ENCODE results near the gene NR1I2. TPM values are rescaled to one million over a fixed set of nuclear protein-coding genes. Genes with fewer than 3 reads are reported as not detected.

Gene NR1I2
- total RNA-seq, 1 experiment from 2014 or later, result 0.08 TPM

- no peak for DNase-seq (ENCODE audit: low spot score)
Measured at GRCh38 chr3:119779731-119780383, 2.0 kb upstream of the NR1I2 start.

GRCh38 chr3:119782460-119782859, 559 bp downstream of the NR1I2 start:
- no peak for DNase-seq (ENCODE audit: low spot score)

DNA sequence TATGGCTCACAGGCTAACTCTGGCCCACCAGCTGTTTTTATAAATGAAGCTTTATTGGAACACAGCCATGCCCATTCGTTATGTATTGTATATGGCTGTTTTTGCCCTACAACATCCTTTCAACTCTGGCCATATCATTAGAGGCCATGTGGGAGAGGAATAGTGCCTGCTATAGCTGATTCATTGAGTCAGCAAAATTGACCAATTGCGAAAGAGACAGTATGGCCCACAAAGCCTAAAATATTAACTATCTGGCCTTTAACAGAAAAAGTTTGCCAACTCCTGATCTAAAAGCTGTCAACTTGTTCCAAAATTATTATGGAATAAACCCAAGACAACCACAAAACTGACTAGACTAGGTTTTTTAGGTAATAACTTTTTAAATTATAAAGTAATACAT, 1.4 kb downstream of the NR1I2 start:
- no peak for DNase-seq (ENCODE audit: low spot score)

GRCh38 chr3:119783883-119784282, 2.0 kb downstream of the NR1I2 start:
- no peak for DNase-seq (ENCODE audit: low spot score)

GRCh38 chr3:119786409-119786808, 4.5 kb downstream of the NR1I2 start:
- no peak for DNase-seq (ENCODE audit: low spot score)

- DNase-seq (ENCODE audit: low spot score), result no peak
Measured at GRCh38 chr3:119790369-119790768, 8.5 kb downstream of the NR1I2 start.

DNA sequence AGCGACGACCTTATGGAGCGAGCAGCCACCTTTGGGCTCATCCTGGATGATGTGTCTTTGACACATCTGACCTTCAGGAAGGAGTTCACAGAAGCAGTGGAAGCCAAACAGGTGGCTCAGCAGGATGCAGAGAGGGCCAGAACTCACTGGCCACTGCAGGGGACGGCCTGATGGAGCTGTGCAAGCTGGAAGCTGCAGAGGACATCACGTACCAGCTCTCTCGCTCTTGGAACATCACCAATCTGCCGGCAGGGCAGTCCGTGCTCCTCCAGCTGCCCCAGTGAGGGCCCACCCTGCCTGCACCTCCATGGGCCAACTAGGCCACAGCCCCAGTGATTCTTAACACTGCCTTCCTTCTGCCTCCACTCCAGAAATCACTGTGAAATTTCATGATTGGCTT, 10.4 kb downstream of the NR1I2 start:
- DNase-seq (ENCODE audit: low spot score), result no peak

DNA sequence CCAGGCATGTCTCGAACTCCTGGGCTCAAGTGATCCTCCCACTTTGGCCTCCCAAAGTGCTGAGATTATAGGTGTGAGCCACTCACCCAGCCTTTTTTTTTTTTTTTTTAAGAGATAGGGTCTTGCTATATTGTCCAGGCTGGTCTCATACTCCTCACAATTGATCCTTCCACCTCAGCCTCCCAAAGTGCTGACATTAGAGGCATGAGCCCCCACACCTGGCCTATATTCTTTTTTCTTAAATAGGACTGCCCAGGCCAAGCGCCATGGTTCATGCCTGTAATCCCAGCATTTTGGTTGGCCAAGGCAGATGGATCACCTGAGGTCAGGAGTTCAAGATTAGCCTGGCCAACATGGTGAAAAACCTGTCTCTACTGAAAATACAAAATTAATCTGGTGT, 12.5 kb downstream of the NR1I2 start:
- DNase-seq (ENCODE audit: low spot score), result no peak

- DNase-seq (ENCODE audit: low spot score), result peak; percentile 67
Measured at GRCh38 chr3:119794971-119795612, 13.2 kb downstream of the NR1I2 start.

DNA sequence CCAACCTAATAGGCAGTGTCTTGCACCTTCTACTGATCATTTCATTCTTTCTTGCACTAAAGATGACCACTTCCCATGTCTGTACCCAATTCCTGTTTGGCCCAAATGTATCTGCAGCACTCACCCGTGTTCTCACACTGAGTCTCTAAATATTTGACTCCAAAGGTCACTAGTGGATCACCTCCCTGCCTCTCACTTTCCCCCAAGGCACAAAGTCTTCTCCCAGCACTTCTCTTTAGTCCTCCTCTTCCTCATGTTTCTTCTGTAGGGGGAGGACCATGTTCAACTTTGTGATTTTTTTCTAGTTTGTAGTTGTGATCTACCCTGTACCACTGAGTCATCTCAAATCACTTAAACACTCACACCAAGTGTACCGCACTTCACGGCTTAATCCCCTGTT, 13.9 kb downstream of the NR1I2 start:
- no peak for DNase-seq (ENCODE audit: low spot score)

DNA sequence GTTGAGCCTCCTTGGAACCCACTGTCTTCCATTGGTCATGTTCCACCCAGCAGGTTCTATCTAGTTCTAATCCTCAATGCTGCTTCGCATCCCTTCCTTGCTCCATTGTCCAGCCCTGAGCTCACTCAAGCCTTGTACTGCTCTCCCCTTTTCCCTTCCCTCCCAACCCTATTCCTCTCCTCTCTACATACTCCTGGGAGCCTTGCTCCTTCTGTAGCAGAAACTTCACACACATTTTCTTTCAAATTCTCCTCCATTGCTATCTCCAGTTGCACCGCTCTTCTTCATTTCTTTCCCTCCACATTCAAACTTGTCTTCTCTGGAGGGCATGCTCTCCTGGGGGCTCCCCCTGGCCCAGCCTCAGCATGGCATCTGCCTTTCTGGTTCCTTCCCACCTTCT, 14.5 kb downstream of the NR1I2 start:
- DNase-seq (ENCODE audit: low spot score), result no peak

DNA sequence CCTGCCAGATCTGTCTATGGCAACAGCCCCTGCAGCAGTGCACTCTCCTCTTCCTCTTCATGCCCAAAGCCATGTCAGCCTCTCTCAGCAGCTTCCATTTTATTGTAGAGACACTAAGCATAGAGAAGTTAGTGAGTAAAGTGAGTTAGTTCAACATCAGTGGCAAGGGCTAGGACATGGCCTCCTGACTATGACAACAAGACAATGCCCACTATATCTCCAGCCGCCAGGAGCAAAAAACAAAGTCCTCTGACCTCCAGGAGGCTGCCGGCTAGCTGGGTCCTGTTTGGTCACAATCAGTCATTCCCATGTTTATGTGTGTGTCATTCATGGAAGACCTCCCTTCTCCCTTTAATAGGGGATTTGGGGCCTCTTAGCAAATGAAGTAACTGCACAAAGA, 14.9 kb downstream of the NR1I2 start:
- no peak for DNase-seq (ENCODE audit: low spot score)

- DNase-seq (ENCODE audit: low spot score), result no peak
Measured at GRCh38 chr3:119800844-119801243, 18.9 kb downstream of the NR1I2 start.

DNA sequence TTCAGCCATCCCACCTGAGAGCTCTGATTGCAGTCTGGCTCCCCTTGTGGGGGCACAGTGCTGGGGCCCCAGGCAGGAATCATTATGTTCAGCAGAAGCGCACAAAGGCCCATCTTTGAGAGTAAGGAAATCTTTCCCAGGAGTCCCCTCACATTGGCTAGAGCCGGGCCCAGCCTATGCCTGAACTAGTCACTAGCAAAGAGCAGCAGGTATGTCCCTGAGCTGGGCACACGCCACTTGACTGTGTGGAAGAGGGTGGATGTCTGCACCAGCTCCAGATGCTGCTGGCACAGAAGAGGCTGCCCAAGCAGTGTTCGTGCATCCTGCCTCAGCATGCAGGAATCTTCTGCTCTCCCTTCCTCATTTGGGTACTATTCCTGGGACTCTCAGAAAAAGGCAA, 26.3 kb downstream of the NR1I2 start:
- DNase-seq (ENCODE audit: low spot score), result no peak

DNA sequence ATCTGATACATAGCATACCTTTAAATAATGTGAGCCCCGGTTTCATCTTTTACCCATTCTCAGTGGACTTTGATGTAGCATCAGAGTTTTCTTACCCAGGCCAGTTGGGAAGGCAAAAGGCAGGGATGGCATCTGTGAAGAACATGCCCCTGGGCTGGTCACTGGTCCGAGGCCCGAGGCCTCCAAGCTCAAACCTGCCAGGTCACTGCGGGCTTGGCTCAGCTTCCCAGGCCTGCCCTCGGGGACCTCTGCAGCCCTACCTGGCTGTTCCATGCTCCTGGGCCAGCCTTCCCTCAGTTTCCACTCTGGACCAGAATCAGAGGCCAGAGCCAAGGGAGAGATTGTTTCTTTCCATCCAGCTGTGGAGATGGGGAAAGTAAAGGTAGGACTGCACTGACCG, 26.9 kb downstream of the NR1I2 start:
- DNase-seq (ENCODE audit: low spot score), result no peak

DNA sequence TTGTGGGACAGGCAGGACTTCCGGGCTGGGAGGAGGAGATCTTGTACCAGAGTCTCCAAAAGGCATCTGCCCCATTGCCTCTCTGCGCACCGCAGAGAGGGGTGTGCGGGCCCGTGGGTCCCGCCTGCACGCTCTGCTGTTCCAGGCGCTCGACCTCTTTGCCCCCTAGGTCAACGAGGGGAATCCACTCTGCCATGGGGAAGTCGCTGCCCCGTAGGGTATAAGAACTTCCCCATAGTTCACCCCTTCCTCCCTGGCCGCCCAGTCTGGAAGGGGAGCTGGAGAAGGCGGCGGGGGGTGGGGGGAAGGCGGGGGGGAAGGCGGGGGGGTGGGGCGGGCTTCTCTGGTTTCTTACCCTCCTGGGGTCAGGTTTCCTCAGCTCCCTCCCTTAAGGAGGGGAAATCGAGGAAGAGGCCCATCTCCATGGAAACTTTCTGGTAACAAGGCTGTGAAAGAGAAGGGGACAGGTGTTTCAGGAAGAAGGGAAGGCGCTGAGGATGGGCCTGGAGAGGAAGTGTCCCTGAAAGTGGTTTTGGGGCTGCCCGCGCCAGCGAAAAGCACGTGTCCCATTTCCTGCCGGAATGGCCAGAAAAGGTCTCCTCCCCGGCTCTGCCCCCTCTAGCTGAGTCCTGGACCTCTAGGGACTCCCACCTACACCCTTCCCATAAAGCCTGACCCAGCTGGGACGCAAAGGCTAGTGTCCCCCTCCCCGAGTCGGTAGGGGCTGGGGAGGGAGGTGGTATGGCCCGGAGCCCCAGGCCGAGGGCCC, 27.5 kb downstream of the NR1I2 start:
- no peak for DNase-seq (ENCODE audit: low spot score)

GRCh38 chr3:119810018-119810435, 28.1 kb downstream of the NR1I2 start:
- no peak for DNase-seq (ENCODE audit: low spot score)

GRCh38 chr3:119812491-119813058, 30.7 kb downstream of the NR1I2 start:
- DNase-seq (ENCODE audit: low spot score), result no peak

DNA sequence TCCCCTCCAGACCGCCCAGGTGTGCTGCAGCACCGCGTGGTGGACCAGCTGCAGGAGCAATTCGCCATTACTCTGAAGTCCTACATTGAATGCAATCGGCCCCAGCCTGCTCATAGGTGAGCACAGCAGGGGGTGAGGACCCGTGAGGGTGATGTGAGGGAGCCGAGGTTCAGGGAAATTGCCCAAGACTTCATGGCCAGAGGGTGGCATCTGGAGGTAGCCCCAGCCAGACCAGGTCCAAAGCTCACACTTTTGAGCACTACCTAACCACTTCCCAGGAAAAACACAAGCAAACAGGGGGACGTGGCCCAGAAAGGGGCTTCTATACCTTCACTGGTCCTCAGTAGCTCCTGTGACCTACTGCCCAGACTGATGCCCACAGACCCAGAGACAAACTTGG, 33.8 kb downstream of the NR1I2 start:
- no peak for DNase-seq (ENCODE audit: low spot score)

- DNase-seq (ENCODE audit: low spot score), result no peak
Measured at GRCh38 chr3:119817071-119817470, 35.2 kb downstream of the NR1I2 start.

- DNase-seq (ENCODE audit: low spot score), result no peak
Measured at GRCh38 chr3:119817583-119818363, 35.9 kb downstream of the NR1I2 start.

- DNase-seq (ENCODE audit: low spot score), result no peak
Measured at GRCh38 chr3:119818937-119819336, 37.0 kb downstream of the NR1I2 start.
